IMR-90 (cell line): ENCODE results near the gene ENOX1. TPM values are rescaled to one million over a fixed set of nuclear protein-coding genes. Genes with fewer than 3 reads are reported as not detected.
A peak's percentile ranks its signal among the peaks of the same experiment; 100 is the strongest.

Experiments used
- ATAC-seq: fragments of 200-7000 bp; cut with Tn5 transposase; 2 replicates; pipeline ENCODE4 v1.9.1; 2020; ENCODE audit warnings: low read depth, mild to moderate bottlenecking, moderate library complexity
- BruUV-seq: library from RNA; stranded (reverse); fragments of 400-500 nt; replicated peaks from 2 replicates; lab custom pipeline; 2021; lab: Mats Ljungman, UMichigan
- CTCF ChIA-PET: fragments of 300-600 bp; formaldehyde crosslinking; extraction: SDS; loops from one replicate; lab custom pipeline; 2021; ENCODE audit warnings: antibody characterized with exemption; lab: Yijun Ruan, JAX
- POLR2A ChIA-PET: fragments of 300-600 bp; sonication (Branson Sonifier 250); formaldehyde crosslinking; loops from one replicate; lab custom pipeline; 2022; ENCODE audit warnings: antibody characterized with exemption; ENCODE audit not compliant: unreplicated experiment; lab: Charles Lee
- DNase-seq: peaks from one replicate; pipeline ENCODE4 v3.0.0; 2013
- H2AFZ ChIP-seq: replicated peaks from 2 replicates; pipeline ENCODE3; 2013; ENCODE audit warnings: low read length, mild to moderate bottlenecking; ENCODE audit not compliant: poor library complexity
- H2AK5ac ChIP-seq: 2 replicates; pipeline ENCODE4 v1.6.1; 2013; ENCODE audit warnings: low read depth, low read length, inconsistent platforms
- H2AK9ac ChIP-seq: replicated peaks from 2 replicates; pipeline ENCODE3; 2013; ENCODE audit warnings: mild to moderate bottlenecking, low read depth, low read length, moderate library complexity; ENCODE audit not compliant: poor library complexity
- H2BK120ac ChIP-seq: 2 replicates; pipeline ENCODE4 v1.6.1; 2013; ENCODE audit warnings: low read depth, low read length, inconsistent platforms
- H2BK15ac ChIP-seq: 3 replicates; pipeline ENCODE4 v1.6.1; 2013; ENCODE audit warnings: low read depth, low read length, inconsistent platforms
- H2BK20ac ChIP-seq: 2 replicates; pipeline ENCODE4 v1.6.1; 2013; ENCODE audit warnings: low read depth, mild to moderate bottlenecking, inconsistent platforms, low read length, moderate library complexity
- H2BK5ac ChIP-seq: 2 replicates; pipeline ENCODE4 v1.6.1; 2013; ENCODE audit warnings: mild to moderate bottlenecking, low read depth, low read length, inconsistent platforms; ENCODE audit not compliant: poor library complexity, severe bottlenecking
- H3K14ac ChIP-seq: replicated peaks from 2 replicates; pipeline ENCODE4 v1.6.1; 2013; ENCODE audit warnings: low read depth, low read length, inconsistent platforms
- H3K18ac ChIP-seq: 2 replicates; pipeline ENCODE4 v1.6.1; 2013; ENCODE audit warnings: low read depth, low read length, control low read depth
- H3K23ac ChIP-seq: 2 replicates; pipeline ENCODE4 v1.6.1; 2013; ENCODE audit warnings: low read depth, low read length, inconsistent platforms
- H3K27ac ChIP-seq: 2 replicates; pipeline ENCODE4 v1.5.1; 2013; ENCODE audit warnings: mild to moderate bottlenecking, control low read depth, low read length; ENCODE audit not compliant: insufficient read depth
- H3K27me3 ChIP-seq: 2 replicates; pipeline ENCODE4 v1.6.1; 2013; ENCODE audit warnings: low read length; ENCODE audit not compliant: control insufficient read depth, insufficient read depth
- H3K36me3 ChIP-seq: 2 replicates; pipeline ENCODE4 v1.6.1; 2013; ENCODE audit warnings: low read length, mixed read lengths; ENCODE audit not compliant: control insufficient read depth, insufficient read depth
- H3K4ac ChIP-seq: 2 replicates; pipeline ENCODE4 v1.6.1; 2013; ENCODE audit warnings: low read depth, low read length, inconsistent platforms
- H3K4me1 ChIP-seq: 2 replicates; pipeline ENCODE4 v1.6.1; 2013; ENCODE audit warnings: low read length, mixed read lengths; ENCODE audit not compliant: control insufficient read depth, insufficient read depth
- H3K4me2 ChIP-seq: 2 replicates; pipeline ENCODE4 v1.6.1; 2013; ENCODE audit warnings: low read depth, mild to moderate bottlenecking, control low read depth, low read length, moderate library complexity
- H3K4me3 ChIP-seq: 2 replicates; pipeline ENCODE4 v1.5.1; 2013; ENCODE audit warnings: low read depth, mild to moderate bottlenecking, control low read depth, low read length, moderate library complexity; ENCODE audit not compliant: insufficient read depth
- H3K56ac ChIP-seq: 2 replicates; pipeline ENCODE4 v1.6.1; 2013; ENCODE audit warnings: low read length, inconsistent platforms; ENCODE audit not compliant: insufficient read depth; ENCODE audit errors: extremely low read depth
- H3K79me1 ChIP-seq, 2 experiments: 2 replicates each; pipeline ENCODE4 v1.6.1; 2013; ENCODE audit warnings: low read length in 2 of 2, inconsistent platforms in 1 of 2, low read depth in 1 of 2
- H3K9ac ChIP-seq: 2 replicates; pipeline ENCODE4 v1.6.1; 2013; ENCODE audit warnings: low read depth, low read length, control low read depth
- H3K9me1 ChIP-seq: 2 replicates; pipeline ENCODE4 v1.6.1; 2013; ENCODE audit warnings: low read length, inconsistent platforms; ENCODE audit not compliant: insufficient read depth
- H3K9me3 ChIP-seq: 2 replicates; pipeline ENCODE4 v1.6.1; 2013; ENCODE audit warnings: low read length; ENCODE audit not compliant: control insufficient read depth, insufficient read depth
- H4K20me1 ChIP-seq: 2 replicates; pipeline ENCODE4 v1.6.1; 2013; ENCODE audit warnings: low read length, inconsistent platforms; ENCODE audit not compliant: insufficient read depth
- H4K5ac ChIP-seq: 2 replicates; pipeline ENCODE4 v1.6.1; 2013; ENCODE audit warnings: mild to moderate bottlenecking, low read depth, low read length, control low read depth
- H4K8ac ChIP-seq, 2 experiments: 2 replicates each; pipeline ENCODE4 v1.6.1; 2013; ENCODE audit warnings: low read depth in 2 of 2, low read length in 2 of 2, control low read depth in 1 of 2, inconsistent platforms in 1 of 2
- H4K91ac ChIP-seq: 2 replicates; pipeline ENCODE4 v1.6.1; 2013; ENCODE audit warnings: low read depth, low read length, inconsistent platforms; ENCODE audit not compliant: insufficient read depth
- CEBPB ChIP-seq: IDR thresholded peaks from 2 replicates; pipeline ENCODE4 v1.6.1; 2012; ENCODE audit warnings: low read depth, low read length, improper control_type of control experiment
- CTCF ChIP-seq: conservative IDR thresholded peaks from 2 replicates; pipeline ENCODE4 v1.5.1; 2012; ENCODE audit warnings: mild to moderate bottlenecking, low read depth, low read length, improper control_type of control experiment
- POLR2A ChIP-seq: IDR thresholded peaks from 2 replicates; pipeline ENCODE4 v1.6.1; 2012; ENCODE audit warnings: mild to moderate bottlenecking, low read depth, low read length
- WGBS, 2 experiments: methylation state at CpG; one replicate each; pipeline versions ENCODE4 v1.1.5 to v1.1.7; 2013; ENCODE audit warnings: missing lambda C conversion rate in 2 of 2; ENCODE audit not compliant: insufficient read length in 1 of 2; ENCODE audit errors: extremely low coverage in 2 of 2; 5-methylcytosine and 5-hydroxymethylcytosine counted together
- dilution Hi-C: fragments of 300-500 bp; cut with HindIII; formaldehyde crosslinking; loops from one replicate; pipeline ENCODE4 v1.14.3; 2018; ENCODE audit warnings: low sequenced_read_pairs; ENCODE audit not compliant: unreplicated experiment
- in situ Hi-C: fragments of 300-500 bp; cut with MboI; formaldehyde crosslinking; loops from 3 replicates; pipeline ENCODE4 v1.14.3; 2019; ENCODE audit warnings: low sequenced_read_pairs, inconsistent platforms, mixed read lengths
- intact Hi-C: fragments of 100-400 bp; cut with micrococcal nuclease; formaldehyde crosslinking; loops from 2 replicates; pipeline ENCODE4 v1.10.0; 2022
- polyA plus RNA-seq, 3 experiments: library from polyadenylated mRNA; depleted of rRNA; stranded (reverse); fragments of >200 nt; gene quantifications; 2 replicates each; pipeline ENCODE4 v1.2.3, GENCODE V29; 2012; ENCODE audit warnings: low replicate concordance in 1 of 3
- total RNA-seq: library from RNA; depleted of rRNA; stranded (reverse); fragments of >200 nt; gene quantifications from 2 replicates; pipeline ENCODE4 v1.2.3, GENCODE V29; 2012

The ENOX1 gene
- total and polyA plus RNA-seq, 2 of the 4 experiments (the other 2 are of a cell fraction), result 0.99 to 1.3 TPM

GRCh38 chr13:43266936-43267615 is 519.7 kb downstream of the ENOX1 start (continued):
- TF ChIP-seq CEBPB (no peak), POLR2A (no peak)

- H3K79me1 ChIP-seq, result no peaks in the 10 kb centered on the region
- H3K9ac ChIP-seq, result no peak overlapping the region
- H3K4ac ChIP-seq, result peak overlapping the region; percentile 7; the same call in 1 of the 2 replicates
- no peak overlapping the region for H3K23ac ChIP-seq
- no peak overlapping the region for H2BK5ac ChIP-seq
- TF ChIP-seq CTCF, result no peak
- H4K8ac ChIP-seq, result no peak overlapping the region
- H4K91ac ChIP-seq, result no peak overlapping the region
- H3K4me2 ChIP-seq, result no peak overlapping the region
- H3K4me3 ChIP-seq, result no peak overlapping the region
- intact Hi-C loops, result no loop called here
- H2AFZ ChIP-seq, result no peak overlapping the region
- no peaks in the 10 kb centered on the region; the same call in 1 of the 2 replicates for H4K20me1 ChIP-seq
- no peak for ATAC-seq
- no peak overlapping the region for H2AK5ac ChIP-seq
- in situ Hi-C loops, result no loop called here
- H3K4me1 ChIP-seq, result peaks cover 19% of the 10 kb centered on the region
- POLR2A ChIA-PET, result no interaction called here
- BruUV-seq, result no TSS peak
- WGBS, 2 experiments, result no CpG with 5 or more reads among the region's 4 CpGs
- no peak overlapping the region for H2BK20ac ChIP-seq
- H2BK15ac ChIP-seq, result no peak overlapping the region
- dilution Hi-C loops, result no loop called here
- no peak overlapping the region for H2BK120ac ChIP-seq
- no peak overlapping the region for H3K14ac ChIP-seq
- DNase-seq, result no peak
- no peak overlapping the region for H3K18ac ChIP-seq
- CTCF ChIA-PET, result interaction anchor here (0.5 kb wide), 1 partner anchor 138 kb away, joined by 3 read pairs; no protein-coding TSS in a partner anchor
- no peak overlapping the region for H3K56ac ChIP-seq
- no peaks in the 10 kb centered on the region for H3K9me3 ChIP-seq
- no peaks in the 10 kb centered on the region for H3K27me3 ChIP-seq
- H2AK9ac ChIP-seq, result no peak overlapping the region
- H4K5ac ChIP-seq, result no peak overlapping the region
- H3K9me1 ChIP-seq, result 0 out of 2 replicates have a peak, but pooled peaks cover 3% of the 10 kb centered on the region
- no peak overlapping the region for H3K27ac ChIP-seq
- no peaks in the 10 kb centered on the region for H3K36me3 ChIP-seq
Observed at GRCh38 chr13:43265028-43265427, 521.7 kb downstream of the ENOX1 start.
